HG03469 (cell line): ENCODE measurements around the gene E2F1.

Experiments
- ATAC-seq: cut with Tn5 transposase; IDR thresholded peaks from one replicate; pipeline ENCODE4 v1.9.1; 2021; ENCODE audit warnings: mild to moderate bottlenecking, moderate library complexity, moderate number of reproducible peaks; ENCODE audit not compliant: unreplicated experiment

The E2F1 gene

DNA sequence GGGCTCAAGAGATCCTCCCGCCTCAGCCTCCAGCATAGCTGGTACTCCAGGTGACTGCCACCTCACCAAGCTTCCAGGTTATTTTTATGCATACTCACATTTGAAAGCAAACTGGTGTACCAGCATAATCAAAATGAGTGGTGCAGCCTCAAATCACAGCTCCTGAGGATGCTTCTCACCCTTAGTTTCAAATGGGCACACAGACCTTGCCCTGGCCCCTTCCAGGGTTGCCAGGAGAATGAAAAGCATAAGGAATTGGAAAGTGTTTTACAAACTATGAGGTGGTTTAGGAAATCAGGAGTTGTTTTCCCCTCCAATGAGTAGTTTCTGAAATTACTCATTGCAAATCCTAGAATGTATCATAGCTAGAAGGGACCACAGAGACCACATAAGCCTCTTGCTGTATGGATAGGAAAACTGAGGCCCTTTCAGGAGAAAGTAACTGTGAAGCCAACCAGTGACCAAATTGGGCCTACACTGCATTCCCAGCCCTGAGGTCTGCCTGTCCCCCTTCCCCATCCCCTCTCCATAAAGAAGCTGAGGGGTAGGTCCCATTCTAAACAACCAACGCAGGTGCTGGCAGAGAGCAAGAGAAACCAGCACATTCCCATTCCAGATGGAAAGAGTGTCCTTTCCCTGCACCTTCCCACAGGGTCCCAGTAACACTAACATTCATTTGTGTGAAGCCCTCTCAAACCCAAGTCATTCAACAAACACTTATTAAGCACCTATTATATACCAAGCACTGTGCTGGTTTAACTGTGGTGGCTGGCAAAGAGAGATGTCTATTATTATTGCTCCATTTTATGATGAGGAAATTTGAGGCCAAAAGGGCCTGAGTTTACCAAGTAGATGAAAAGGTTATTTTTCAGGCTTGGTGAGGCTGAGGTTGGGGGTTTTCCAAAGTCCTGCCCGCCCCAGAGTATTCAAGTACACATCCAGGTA is 2.1 kb upstream of the E2F1 start:
- no peak for ATAC-seq

DNA sequence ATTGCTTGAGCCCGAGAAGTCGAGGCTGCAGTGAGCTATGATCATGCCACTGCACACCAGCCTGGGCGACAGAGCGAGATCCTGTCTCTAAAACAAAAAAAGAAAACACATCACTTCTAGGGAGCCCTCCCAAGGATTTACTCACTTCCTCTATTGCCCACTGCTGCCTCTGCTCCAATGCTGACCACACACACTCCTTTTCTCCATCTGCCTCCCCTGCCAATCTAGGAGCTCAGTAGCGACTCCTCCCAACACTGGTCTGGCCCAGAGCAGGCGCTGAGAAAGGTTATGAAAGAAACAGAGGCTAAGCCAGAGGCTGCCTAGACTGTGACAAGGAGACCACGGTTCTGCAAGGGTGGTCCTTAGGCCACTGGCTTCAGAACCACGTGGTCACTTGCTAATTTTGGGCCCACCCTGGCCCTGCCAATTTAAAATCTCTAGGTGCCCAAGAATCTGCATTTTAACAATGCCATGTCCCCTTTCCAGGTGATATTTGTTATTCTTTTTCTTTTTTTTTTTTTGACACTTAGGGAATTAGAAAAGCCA is 1.3 kb upstream of the E2F1 start:
- ATAC-seq, result no peak

DNA sequence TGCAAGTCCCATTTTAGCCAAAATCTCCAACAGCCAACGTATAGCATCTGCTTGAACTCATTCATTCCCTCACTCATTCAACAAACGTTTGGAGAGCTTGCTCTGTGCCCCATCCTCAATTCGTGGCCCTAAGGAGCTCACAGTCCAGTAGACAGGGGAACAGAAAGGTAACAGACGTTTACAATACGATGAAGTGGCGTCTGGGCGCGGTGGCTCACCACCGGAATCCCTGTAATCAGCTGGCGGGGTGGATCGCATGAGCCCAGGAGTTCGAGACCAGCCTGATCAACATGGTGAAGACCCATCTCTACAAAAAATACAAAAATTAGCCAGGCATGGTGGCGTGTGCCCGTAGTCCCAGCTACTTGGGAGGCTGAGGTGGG is 790 bp upstream of the E2F1 start:
- no peak for ATAC-seq

DNA sequence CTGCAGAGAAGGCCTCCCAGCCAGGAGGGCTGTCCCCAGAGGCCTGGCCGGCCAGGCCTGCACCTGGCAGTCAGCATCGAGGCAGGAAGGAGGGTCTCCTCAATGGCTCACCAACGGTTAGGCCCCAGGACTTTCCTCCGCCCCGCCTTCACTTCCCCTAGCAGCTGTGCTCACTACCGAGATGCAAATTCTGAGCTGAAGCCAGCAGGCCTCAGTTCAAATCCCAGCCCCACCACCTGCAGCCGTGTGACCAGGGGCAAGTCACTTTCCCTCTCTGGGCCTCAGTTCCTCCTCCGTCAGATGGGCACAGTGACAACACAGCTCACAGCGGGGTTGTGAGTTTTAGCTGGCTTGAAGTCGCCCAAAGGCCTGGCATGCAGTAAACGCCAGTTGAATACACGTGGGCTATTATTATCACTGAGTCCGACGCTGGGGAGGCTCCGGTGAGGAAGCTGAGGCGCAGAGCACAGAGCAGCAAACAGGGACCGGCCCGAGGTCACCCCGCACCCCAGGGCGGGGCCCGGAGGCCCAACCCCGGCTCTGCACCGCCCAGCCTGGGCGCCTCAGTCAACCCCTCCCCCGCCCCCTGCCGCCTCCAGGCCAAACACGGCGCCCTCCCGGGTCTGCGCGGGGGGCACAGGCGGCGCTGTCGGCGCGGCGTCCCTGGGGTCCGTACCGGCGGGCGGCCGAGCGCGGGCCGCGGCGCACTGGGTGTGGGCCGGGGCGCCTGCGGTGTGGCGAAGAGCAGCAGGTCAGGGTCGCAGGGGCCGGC is 671 bp downstream of the E2F1 start:
- peak; percentile 15 for ATAC-seq

DNA sequence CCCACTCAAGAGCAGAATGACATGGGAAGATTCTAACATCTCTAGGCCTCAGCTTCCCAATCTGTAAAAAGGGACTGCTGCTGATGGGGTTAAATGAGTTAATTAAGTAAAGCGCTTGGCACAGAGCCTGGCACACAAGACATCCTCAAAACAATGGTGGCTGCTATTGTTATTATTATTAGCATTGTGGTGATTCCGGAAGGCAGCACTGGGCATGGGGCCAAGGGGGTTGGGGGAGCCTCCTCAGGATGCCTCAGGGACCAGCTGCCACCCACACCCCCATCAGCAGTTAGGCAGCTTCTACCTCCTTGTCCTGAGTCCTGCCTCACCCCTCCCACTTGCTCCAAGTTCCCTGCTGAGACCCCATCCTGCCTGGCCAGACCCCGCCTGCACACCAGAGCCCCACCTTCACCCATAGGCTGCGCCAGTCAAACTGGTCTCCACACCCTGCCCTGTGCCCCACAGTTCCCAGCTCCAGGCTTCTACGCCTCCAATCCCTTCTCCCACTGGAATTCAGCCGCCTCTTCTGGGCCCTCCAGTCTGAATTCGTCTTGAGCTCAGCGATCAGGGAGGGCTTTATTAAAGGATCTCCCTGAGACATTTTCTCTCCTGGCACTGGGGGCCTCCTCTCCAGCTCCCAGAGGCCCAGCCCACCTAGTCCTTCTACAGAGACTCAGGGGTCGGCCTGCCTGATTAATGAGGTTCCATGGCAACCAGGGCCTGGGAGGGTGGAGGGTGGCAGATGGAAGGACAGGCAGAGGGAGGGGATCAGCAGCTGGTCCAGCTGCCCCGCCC is 1.5 kb downstream of the E2F1 start:
- no peak for ATAC-seq

DNA sequence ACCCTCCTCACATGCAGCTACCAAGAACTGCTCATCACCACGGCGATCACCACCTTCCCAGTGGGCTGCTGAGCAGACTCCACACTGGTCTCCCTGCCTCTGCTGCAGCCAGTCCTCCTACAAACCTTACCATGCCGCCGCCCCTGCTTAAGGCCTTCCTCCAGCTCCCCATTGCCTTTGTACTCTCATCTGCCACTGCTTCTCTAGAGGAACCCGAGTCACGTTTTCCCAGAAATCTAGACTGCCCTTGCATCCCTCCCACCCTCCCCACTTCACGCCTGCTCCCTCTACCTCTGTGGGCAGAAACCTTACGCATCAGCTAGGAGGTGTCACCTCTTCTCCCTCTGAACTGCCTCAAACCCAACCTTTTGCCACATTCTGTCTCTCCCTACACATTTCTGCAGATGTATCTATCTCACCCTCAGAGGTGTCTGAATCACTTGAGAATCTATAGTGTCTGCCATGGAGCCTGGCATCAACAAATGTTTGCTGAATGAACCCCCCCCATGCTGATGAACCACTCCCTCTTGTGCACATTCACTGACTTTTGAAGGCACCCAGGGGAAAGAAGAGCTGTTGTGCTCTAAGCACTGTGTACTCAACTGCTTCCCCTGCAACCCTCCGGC is 4.3 kb downstream of the E2F1 start:
- no peak for ATAC-seq

DNA sequence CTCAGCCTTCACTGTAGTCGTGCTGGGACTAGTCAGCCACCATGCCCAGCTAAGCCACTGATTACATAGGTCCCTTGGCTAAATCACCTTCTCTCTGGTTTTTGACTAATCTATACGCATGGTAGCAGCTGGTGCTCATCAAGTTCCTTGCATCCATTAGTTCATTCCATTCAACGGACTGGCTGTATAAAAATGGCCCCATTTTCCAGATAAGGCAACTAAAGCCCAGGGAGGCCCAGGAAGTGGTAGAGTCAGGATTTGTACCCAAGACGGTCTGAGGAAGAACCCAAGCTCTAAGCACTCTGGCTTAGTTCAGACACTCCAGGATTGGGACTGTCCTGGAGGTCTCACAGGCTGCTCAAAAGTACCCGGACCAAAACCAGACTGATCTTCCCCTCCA is 4.9 kb downstream of the E2F1 start:
- ATAC-seq, result no peak

DNA sequence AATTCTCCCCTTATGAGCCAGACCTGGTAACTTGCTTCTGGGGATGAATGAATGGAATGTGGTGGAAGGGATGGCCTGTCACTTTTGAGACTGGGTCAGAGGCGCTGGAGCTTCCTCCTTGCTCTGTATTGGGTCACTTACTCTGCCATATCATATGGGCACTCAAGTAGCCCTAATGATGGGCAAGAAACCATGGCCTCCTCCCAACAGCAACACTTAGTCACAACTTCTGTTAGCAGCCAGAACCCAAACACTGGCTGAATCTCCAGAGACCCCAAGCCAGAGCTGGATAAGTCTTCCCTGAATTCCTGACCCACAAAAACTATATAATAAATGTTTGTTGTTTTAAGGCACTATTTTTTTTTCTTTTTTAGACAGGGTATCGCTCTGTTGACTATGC is 5.5 kb downstream of the E2F1 start:
- ATAC-seq, result no peak

DNA sequence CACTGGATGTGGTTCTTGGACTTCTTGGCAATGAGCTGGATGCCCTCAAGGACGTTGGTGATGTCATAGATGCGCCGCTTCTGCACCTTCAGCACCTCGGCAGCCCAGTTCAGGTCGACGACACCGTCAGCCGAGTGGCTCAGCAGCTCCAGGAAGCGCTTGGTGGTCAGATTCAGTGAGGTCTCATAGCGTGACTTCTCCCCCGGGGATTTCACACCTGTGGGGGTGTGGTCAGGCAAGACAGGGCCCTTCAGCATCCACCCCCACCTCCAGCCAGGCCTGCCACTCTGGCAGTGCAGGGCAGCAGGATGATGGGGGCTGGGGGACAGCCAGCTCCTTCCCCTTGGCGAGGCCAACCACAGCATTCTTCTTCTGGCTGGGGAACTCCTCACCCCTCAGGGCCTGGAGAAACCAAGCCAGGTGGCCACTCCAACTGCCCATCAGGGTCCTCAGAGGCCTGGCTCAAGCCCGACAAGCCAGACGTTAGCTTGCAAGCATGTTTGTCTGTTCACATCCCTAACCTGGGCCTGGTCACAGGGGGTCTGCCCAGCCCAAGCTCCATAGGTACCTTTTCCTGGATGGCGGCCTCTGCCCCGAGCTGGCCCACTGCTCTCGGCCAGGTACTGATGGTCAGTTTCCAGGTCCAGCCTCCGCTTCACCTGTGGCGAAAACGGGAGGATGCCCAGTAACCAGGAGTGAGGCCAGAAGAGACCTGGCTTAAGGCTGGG is 6.3 kb downstream of the E2F1 start:
- ATAC-seq, result peak; percentile 34

DNA sequence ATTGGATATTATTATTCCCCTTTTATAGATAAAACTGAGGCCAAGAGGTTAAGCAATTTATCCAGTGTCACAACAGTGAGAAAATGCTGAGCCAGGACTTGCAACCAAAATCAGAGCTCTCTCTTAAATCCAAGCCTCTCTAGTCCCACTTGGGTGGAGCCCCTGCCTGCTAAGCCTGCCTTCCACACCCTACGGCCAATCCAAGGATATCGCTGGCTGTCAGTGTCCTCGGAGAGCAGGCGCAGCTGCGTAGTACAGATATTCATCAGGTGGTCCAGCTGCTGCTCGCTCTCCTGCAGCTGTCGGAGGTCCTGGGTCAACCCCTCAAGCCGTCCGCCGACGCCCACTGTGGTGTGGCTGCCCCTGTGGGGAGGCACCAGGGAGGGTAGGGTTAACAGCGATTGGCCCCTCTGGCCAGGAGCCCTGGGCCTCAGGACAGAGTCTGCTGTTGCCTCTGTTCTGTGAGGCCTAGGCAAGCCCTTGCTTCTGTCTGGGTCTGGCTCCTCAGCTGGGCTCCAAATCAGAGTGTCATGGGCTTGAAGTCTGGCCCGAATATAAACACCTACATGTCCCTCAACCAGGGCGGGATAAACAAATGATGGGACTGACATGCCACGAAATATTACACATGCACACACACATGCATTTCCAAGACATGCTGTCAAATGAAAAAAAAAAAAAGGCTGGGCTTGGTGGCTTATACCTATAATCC is 8.0 kb downstream of the E2F1 start:
- no peak for ATAC-seq

DNA sequence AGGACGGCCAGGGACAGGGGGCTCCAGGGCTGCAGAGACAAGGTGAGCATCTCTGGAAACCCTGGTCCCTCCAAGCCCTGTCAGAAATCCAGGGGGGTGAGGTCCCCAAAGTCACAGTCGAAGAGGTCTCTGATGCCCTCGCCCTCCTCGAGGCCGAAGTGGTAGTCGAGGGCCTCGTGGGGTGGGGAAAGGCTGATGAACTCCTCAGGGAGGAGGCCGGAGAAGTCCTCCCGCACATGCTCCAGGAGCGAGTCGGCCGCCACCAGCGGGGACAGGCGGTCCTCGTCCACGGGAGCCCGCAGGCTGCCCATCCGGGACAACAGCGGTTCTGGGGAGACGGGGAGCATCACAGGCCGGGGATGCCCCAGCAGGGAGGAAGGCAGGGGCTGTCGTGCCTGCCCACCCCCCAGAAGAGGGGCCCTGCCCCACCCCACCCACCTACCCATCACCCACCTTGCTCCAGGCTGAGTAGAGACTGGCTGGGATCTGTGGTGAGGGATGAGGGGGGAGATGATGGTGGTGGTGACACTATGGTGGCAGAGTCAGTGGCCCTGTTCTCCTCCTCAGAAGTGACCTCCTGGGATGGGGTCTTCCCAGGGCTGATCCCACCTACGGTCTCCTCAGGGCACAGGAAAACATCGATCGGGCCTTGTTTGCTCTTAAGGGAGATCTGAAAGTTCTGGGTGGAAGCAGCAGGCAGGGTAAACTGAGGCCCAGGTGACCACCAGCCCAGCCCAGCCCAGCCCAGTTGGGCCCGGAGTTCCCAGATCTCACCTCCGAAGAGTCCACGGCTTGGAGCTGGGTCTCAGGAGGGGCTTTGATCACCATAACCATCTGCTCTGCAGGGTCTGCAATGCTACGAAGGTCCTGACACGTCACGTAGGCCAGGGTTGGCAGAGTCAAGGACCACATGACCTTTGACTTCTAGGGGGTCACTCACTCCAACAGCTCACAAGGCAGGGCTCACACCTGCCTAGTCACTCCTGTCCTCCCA is 9.2 kb downstream of the E2F1 start:
- no peak for ATAC-seq

DNA sequence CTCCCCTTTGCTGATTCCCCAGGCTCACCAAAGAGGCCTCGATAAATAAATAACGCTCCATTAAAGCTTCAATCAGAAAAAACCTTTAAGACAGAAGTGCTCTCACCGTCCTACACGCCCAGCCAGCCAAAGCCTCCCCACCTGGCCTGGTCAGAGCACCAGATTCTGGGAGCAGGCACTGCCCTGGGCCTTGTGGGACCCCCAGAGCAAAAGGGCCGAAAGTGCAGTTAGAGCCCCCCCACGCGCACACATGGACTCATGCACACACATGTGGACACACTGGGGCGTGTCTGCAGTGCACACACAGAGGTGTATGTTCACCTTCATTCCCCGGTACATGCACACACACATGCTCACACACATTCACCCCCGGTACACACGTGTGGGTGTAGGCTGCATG is 10.1 kb downstream of the E2F1 start:
- ATAC-seq, result no peak

DNA sequence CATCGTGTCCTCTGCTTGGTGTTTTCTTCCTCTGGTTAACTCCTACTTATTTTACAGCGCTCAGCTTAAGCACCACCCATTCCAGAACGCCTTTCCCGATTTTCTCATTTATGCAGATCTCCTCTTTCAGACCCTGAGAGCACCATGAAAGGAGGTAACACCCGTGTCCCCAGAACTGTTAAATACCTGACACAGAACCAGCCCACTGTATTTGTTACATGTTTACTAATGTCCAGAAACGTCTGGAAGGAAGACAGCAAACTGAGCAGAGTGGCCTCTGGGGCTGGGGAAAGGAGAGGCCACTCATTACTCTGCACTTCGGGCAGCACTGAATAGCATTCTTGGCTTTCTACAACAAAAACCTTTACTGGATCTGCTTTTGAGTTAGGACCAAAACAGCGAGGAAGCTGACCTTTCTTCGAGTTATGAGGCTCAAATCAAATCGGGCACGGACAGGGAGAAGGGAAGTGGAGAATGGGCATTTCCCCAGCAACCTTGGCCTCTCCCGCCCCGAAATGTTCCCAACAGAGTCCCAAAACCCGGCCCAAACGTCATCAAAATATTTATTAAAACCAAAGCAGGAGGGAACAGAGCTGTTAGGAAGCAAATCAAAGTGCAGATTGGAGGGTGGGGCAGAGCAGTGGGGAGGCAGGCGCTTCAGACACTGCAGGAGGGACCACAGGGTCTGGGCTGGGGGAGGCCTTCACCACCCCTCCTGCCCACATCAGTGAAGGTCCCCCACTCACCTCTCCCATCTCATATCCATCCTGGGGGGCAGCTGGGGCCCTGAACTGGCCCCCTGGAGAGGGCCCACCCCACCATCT is 10.8 kb downstream of the E2F1 start:
- no peak for ATAC-seq

DNA sequence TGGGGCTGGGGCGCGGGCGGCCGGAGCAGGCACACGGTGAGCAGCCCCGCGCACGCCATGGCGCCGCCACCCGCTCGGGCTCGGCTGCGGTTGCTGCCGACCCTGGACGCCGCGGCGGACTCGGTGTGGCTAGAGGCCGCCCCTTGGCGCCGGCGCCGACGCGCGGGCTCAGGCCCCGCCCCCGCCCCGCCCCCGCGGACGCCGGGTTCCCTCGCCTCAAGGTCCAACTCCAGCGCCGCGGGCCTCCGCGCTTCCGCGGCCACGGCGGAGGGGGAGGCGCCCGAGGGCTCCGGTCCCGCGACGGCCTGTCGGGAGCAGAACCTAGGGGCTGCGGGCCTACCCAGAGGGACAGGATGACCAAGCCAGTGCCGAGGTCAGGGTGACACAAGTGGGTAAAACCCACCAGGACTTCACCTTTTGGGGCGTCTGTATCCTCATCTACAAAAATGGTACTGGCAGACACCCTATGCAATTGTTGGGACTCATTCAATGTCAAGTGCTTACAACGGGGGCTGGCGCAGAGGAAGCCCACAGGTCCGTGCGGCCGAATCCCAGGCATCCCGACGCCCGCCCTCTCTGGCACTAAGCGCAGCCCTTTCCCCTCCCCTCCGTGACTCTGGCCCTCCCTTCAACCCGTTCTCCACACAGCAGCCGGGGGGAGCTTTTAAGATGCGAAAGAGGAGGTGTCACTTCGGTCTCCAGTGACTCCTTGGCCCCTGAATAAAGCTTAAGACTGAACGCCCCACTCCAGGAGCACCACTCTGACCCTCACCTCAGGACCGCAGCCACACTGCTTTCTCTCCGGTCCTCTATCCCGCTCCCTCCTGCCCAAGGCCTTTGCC is 11.7 kb downstream of the E2F1 start, which contains the start of gene NECAB3:
Gene NECAB3 (minus strand): TSS at position 135 of the 842 bp plus-strand sequence. CDS start 76 bp downstream, at position 59.
- ATAC-seq, result no peak

DNA sequence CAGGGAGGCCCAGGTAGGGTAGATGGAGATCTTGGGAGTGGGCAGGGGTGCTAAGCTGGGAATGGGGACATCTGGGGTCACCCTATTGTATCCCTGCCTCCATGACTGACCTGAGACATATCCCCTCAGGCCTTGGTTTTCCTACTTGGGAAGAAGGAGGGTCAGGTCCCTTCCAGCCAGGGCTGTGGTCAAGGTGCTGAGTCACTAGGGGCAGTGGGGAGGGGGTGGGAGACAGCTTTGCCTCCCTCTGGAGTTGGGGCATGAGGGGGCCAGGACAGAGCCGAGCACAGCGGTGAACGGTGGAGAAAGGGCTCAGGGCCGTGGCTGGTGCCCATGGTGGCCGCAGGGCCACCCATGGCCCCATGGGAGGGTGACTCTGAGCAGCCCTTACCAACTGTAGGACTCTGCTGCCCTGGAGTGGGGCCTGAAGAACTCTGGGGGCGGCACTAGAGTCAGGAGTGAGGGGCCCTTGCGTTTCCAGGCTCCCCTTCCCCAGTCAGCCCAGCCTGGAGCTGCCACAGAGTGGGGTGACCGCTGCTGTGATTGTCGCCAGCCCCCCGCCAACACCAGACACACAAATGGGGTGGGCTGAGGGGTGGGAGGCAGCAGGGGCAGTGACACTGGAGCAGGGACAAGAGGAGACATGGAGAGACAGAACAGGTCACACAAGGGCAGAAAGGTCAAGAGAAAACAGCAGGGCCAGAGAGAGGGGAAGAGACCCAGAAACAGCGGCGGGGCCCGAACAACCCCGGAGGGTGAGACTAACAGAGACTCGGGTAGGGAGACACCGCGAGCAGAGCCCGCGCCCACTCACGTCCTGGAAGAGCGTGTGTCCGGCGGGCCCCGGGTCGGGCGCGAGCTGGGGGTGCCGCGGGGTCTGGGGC is 12.5 kb downstream of the E2F1 start:
- ATAC-seq, result no peak
